ENCODE measurements around the gene SLC40A1.

Gene SLC40A1

GRCh38 chr2:189566046-189566445 is 14.5 kb downstream of the SLC40A1 start:
- DNase-seq, result no peak

GRCh38 chr2:189561371-189562038 is 19.1 kb downstream of the SLC40A1 start:
- DNase-seq, result no peak

GRCh38 chr2:189560273-189560586 is 20.4 kb downstream of the SLC40A1 start:
- DNase-seq, result no peak

- DNase-seq, result no peak
Measured at GRCh38 chr2:189559579-189560272, 20.9 kb downstream of the SLC40A1 start.

GRCh38 chr2:189558516-189559272 is 21.9 kb downstream of the SLC40A1 start:
- DNase-seq, result no peak

- no peak for DNase-seq
Measured at GRCh38 chr2:189557373-189557772, 23.2 kb downstream of the SLC40A1 start.

- no peak for DNase-seq
Measured at GRCh38 chr2:189556526-189556925, 24.1 kb downstream of the SLC40A1 start.

- DNase-seq, result no peak
Measured at GRCh38 chr2:189555232-189555631, 25.4 kb downstream of the SLC40A1 start.

GRCh38 chr2:189553504-189554088 is 27.0 kb downstream of the SLC40A1 start:
- DNase-seq, result no peak

- no peak for DNase-seq
Measured at GRCh38 chr2:189552991-189553404, 27.6 kb downstream of the SLC40A1 start.

GRCh38 chr2:189552334-189552990 is 28.1 kb downstream of the SLC40A1 start:
- no peak for DNase-seq

- no peak for DNase-seq
Measured at GRCh38 chr2:189551808-189552207, 28.8 kb downstream of the SLC40A1 start.

- DNase-seq, result no peak
Measured at GRCh38 chr2:189549449-189549832, 31.1 kb downstream of the SLC40A1 start.

- no peak for DNase-seq
Measured at GRCh38 chr2:189548666-189549448, 31.7 kb downstream of the SLC40A1 start.

GRCh38 chr2:189545418-189545817 is 35.2 kb downstream of the SLC40A1 start:
- no peak for DNase-seq

GRCh38 chr2:189544318-189545042 is 36.1 kb downstream of the SLC40A1 start:
- DNase-seq, result no peak

GRCh38 chr2:189543367-189543766 is 37.2 kb downstream of the SLC40A1 start:
- DNase-seq, result peak; percentile 75

- DNase-seq, result no peak
Measured at GRCh38 chr2:189542145-189542882, 38.3 kb downstream of the SLC40A1 start.

GRCh38 chr2:189541591-189541990 is 39.0 kb downstream of the SLC40A1 start:
- no peak for DNase-seq

- no peak for DNase-seq
Measured at GRCh38 chr2:189540551-189540950, 40.0 kb downstream of the SLC40A1 start.

- no peak for DNase-seq
Measured at GRCh38 chr2:189538402-189538801, 42.2 kb downstream of the SLC40A1 start.
